Measurements from ENCODE around the gene EVI5.

The EVI5 gene

DNA sequence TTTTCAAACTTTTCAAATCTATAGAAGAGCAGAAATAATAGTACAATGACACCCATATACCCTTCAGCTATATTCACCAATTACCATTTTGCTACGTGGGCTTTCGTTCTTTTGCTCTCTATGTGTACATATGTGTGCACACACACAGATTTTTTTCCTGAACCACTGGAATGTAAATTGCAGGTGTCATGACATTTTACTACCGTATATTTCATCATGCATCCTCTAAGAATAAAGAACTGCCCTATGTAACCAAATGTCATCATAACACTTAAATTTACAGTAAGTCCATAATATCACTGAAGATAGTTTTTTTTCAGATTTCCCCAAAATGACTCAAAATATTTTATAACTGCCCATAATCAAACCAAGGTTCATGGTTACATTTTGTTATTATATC lies 209.8 kb downstream of the EVI5 start:
- TF ChIP-seq, protein P1, sequence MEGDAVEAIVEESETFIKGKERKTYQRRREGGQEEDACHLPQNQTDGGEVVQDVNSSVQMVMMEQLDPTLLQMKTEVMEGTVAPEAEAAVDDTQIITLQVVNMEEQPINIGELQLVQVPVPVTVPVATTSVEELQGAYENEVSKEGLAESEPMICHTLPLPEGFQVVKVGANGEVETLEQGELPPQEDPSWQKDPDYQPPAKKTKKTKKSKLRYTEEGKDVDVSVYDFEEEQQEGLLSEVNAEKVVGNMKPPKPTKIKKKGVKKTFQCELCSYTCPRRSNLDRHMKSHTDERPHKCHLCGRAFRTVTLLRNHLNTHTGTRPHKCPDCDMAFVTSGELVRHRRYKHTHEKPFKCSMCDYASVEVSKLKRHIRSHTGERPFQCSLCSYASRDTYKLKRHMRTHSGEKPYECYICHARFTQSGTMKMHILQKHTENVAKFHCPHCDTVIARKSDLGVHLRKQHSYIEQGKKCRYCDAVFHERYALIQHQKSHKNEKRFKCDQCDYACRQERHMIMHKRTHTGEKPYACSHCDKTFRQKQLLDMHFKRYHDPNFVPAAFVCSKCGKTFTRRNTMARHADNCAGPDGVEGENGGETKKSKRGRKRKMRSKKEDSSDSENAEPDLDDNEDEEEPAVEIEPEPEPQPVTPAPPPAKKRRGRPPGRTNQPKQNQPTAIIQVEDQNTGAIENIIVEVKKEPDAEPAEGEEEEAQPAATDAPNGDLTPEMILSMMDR (IDR thresholded peaks at IDR 0.05; ENCODE audit: borderline replicate concordance, control extremely low read depth, extremely low read depth, insufficient read depth, missing control alignments) = no peak
- in situ Hi-C loops (cut with MboI; ENCODE audit: low sequenced_read_pairs, unreplicated experiment) = no loop called here
- no peak for DNase-seq (ENCODE audit: low spot score)

DNA sequence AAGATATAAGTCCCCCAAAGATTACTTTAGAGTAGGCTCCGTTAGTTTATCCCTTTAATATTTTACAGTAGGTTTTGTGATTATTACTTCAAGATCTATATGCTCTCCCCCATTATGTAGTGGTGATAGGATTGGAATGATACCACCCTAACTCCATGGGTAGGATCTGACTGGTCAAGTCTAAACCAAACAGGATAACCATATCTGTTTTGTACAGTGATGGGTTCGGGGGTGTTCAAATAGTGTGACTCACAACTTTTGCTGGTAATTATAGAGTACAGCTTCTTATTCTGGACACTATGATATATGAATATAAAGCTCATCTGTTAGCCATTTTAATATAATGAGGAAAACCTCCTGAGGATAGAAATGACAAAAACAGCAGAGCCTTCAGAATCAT lies 212.4 kb downstream of the EVI5 start:
- TF ChIP-seq, protein P1 (IDR thresholded peaks at IDR 0.05; ENCODE audit: borderline replicate concordance, control extremely low read depth, extremely low read depth, insufficient read depth, missing control alignments) = no peak
- DNase-seq (ENCODE audit: low spot score) = no peak
- in situ Hi-C loops (cut with MboI; ENCODE audit: low sequenced_read_pairs, unreplicated experiment) = no loop called here

GRCh38 chr1:92571578-92571977 lies 213.3 kb downstream of the EVI5 start:
- no peak for DNase-seq (ENCODE audit: low spot score)
- in situ Hi-C loops (cut with MboI; ENCODE audit: low sequenced_read_pairs, unreplicated experiment) = no loop called here
- TF ChIP-seq, protein P1 (IDR thresholded peaks at IDR 0.05; ENCODE audit: borderline replicate concordance, control extremely low read depth, extremely low read depth, insufficient read depth, missing control alignments) = no peak

- in situ Hi-C loops (cut with MboI; ENCODE audit: low sequenced_read_pairs, unreplicated experiment) = no loop called here
- TF ChIP-seq, protein P1 (IDR thresholded peaks at IDR 0.05; ENCODE audit: borderline replicate concordance, control extremely low read depth, extremely low read depth, insufficient read depth, missing control alignments) = no peak
- no peak for DNase-seq (ENCODE audit: low spot score)
These were observed 217.6 kb downstream of the EVI5 start for GRCh38 chr1:92567211-92567868.

- TF ChIP-seq, protein P1 (IDR thresholded peaks at IDR 0.05; ENCODE audit: borderline replicate concordance, control extremely low read depth, extremely low read depth, insufficient read depth, missing control alignments) = no peak
- in situ Hi-C loops (cut with MboI; ENCODE audit: low sequenced_read_pairs, unreplicated experiment) = no loop called here
- DNase-seq (ENCODE audit: low spot score) = peak; percentile 74
These were observed 221.3 kb downstream of the EVI5 start for GRCh38 chr1:92563457-92564216.

- TF ChIP-seq, protein P1 (IDR thresholded peaks at IDR 0.05; ENCODE audit: borderline replicate concordance, control extremely low read depth, extremely low read depth, insufficient read depth, missing control alignments) = no peak
- DNase-seq (ENCODE audit: low spot score) = no peak
- in situ Hi-C loops (cut with MboI; ENCODE audit: low sequenced_read_pairs, unreplicated experiment) = no loop called here
These were observed 228.6 kb downstream of the EVI5 start for GRCh38 chr1:92556350-92556749.

Data from GM13976 (cell line).